B cell (primary cell): ENCODE results near the gene MPIG6B.

Experiments used
- CTCF ChIP-seq: fragments of 200-600 bp; IDR thresholded peaks from one replicate; pipeline ENCODE4 v1.8.0; 2022; ENCODE audit warnings: antibody characterized with exemption, mild to moderate bottlenecking
- EZH2 ChIP-seq: IDR thresholded peaks from 2 replicates; pipeline ENCODE4 v1.6.1; 2012; ENCODE audit warnings: borderline replicate concordance, low read depth, mild to moderate bottlenecking, moderate library complexity, low read length; ENCODE audit not compliant: insufficient read depth, poor library complexity, severe bottlenecking

- TF ChIP-seq CTCF (no peak), EZH2 (no peak)
Measured at GRCh38 chr6:31771992-31772358, 48.8 kb downstream of the MPIG6B start.
